ENCODE data around the gene TGFBR3L. TPM values are rescaled to one million over a fixed set of nuclear protein-coding genes. Genes with fewer than 3 reads are reported as not detected.

The TGFBR3L gene
- total and polyA plus RNA-seq, 2 of the 4 experiments (the other 2 are of a cell fraction), result 0.94 TPM; not detected in 1

- H3K9ac ChIP-seq (ENCODE audit: low read depth, low read length), result no peak overlapping the region
- BruUV-seq (replicated peaks), result no TSS peak
- no peaks in the 10 kb centered on the region for H3K9me3 ChIP-seq (ENCODE audit: control insufficient read depth, insufficient read depth, low read length)
- peaks cover 28% of the 10 kb centered on the region for H3K4me1 ChIP-seq (ENCODE audit: control insufficient read depth, insufficient read depth, low read length)
- H2BK20ac ChIP-seq (ENCODE audit: low read depth, low read length), result no peak overlapping the region
- TF ChIP-seq MAZ (IDR thresholded peaks at IDR 0.05; ENCODE audit: borderline replicate concordance, low read depth, low read length) (no peak), RAD21 (IDR thresholded peaks at IDR 0.05; ENCODE audit: low read length) (no peak), MXI1 (IDR thresholded peaks at IDR 0.05; ENCODE audit: borderline replicate concordance, low read depth, low read length) (no peak), CHD1 (IDR thresholded peaks at IDR 0.05; ENCODE audit: low read depth, low read length) (no peak), BHLHE40 (IDR thresholded peaks at IDR 0.05; ENCODE audit: low read depth, low read length) (no peak)
- TF ChIP-seq, protein P1, sequence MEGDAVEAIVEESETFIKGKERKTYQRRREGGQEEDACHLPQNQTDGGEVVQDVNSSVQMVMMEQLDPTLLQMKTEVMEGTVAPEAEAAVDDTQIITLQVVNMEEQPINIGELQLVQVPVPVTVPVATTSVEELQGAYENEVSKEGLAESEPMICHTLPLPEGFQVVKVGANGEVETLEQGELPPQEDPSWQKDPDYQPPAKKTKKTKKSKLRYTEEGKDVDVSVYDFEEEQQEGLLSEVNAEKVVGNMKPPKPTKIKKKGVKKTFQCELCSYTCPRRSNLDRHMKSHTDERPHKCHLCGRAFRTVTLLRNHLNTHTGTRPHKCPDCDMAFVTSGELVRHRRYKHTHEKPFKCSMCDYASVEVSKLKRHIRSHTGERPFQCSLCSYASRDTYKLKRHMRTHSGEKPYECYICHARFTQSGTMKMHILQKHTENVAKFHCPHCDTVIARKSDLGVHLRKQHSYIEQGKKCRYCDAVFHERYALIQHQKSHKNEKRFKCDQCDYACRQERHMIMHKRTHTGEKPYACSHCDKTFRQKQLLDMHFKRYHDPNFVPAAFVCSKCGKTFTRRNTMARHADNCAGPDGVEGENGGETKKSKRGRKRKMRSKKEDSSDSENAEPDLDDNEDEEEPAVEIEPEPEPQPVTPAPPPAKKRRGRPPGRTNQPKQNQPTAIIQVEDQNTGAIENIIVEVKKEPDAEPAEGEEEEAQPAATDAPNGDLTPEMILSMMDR (conservative IDR thresholded peaks at IDR 0.05; ENCODE audit: low read depth, low read length), result no peak
- dilution Hi-C loops (cut with HindIII; ENCODE audit: low sequenced_read_pairs, unreplicated experiment) (no loop called here), in situ Hi-C loops (cut with MboI; ENCODE audit: low sequenced_read_pairs) (no loop called here), intact Hi-C loops (cut with micrococcal nuclease) (no loop called here)
- H2BK120ac ChIP-seq (ENCODE audit: low read depth, low read length), result no peak overlapping the region
- no peak overlapping the region for H3K27ac ChIP-seq (ENCODE audit: insufficient read depth, low read length)
- peaks cover 2 to 33% of the 10 kb centered on the region in 2 experiments; a peak in 2 of 4 replicates for H3K79me1 ChIP-seq (ENCODE audit: low read depth in 1 of 2, low read length in 2 of 2)
- POLR2A ChIA-PET (ENCODE audit: unreplicated experiment), result no interaction called here
- peaks cover 18% of the 10 kb centered on the region for H3K9me1 ChIP-seq (ENCODE audit: insufficient read depth, low read length)
- no peak overlapping the region for H4K5ac ChIP-seq (ENCODE audit: low read depth, low read length)
- CTCF ChIA-PET, result no interaction called here
- H3K27me3 ChIP-seq (ENCODE audit: control insufficient read depth, insufficient read depth, low read length), result no peaks in the 10 kb centered on the region
- ATAC-seq (ENCODE audit: low read depth) (no peak), DNase-seq (no peak)
- no peak overlapping the region for H2BK15ac ChIP-seq (ENCODE audit: low read depth, low read length)
- H4K8ac ChIP-seq (ENCODE audit: low read depth in 2 of 2, low read length in 2 of 2), result no peak overlapping the region
- H3K56ac ChIP-seq (ENCODE audit: extremely low read depth, insufficient read depth, low read length), result no peak overlapping the region
- no peak overlapping the region for H3K4me2 ChIP-seq (ENCODE audit: low read depth, low read length)
- H3K23ac ChIP-seq (ENCODE audit: low read depth, low read length), result no peak overlapping the region
- peak overlapping the region; percentile 45 for H2AK9ac ChIP-seq (replicated peaks; ENCODE audit: low read depth, low read length, poor library complexity)
- no peak overlapping the region for H3K4ac ChIP-seq (ENCODE audit: low read depth, low read length)
- H2AK5ac ChIP-seq (ENCODE audit: low read depth, low read length), result no peak overlapping the region
- WGBS, 2 experiments (ENCODE audit: extremely low coverage in 2 of 2, insufficient read length in 1 of 2), result 94% methylated on average over 12 of the region's 12 CpGs; no CpG with 5 or more reads in 1 of the 2 experiments
- H3K14ac ChIP-seq (replicated peaks; ENCODE audit: low read depth, low read length), result no peak overlapping the region
- no peak overlapping the region for H2BK5ac ChIP-seq (ENCODE audit: low read depth, low read length, poor library complexity, severe bottlenecking)
- H4K20me1 ChIP-seq (ENCODE audit: insufficient read depth, low read length), result peaks cover 23% of the 10 kb centered on the region
- no peak overlapping the region for H3K4me3 ChIP-seq (ENCODE audit: insufficient read depth, low read depth, low read length)
- peaks cover 7% of the 10 kb centered on the region; the same call in 1 of the 2 replicates for H3K36me3 ChIP-seq (ENCODE audit: control insufficient read depth, insufficient read depth, low read length)
- no peak overlapping the region for H3K18ac ChIP-seq (ENCODE audit: low read depth, low read length)
- H2AFZ ChIP-seq (replicated peaks; ENCODE audit: low read length, poor library complexity), result peak overlapping the region; percentile 45
- H4K91ac ChIP-seq (ENCODE audit: insufficient read depth, low read depth, low read length), result no peak overlapping the region
These were observed 9.6 kb downstream of the TGFBR3L start for GRCh38 chr19:7924241-7924640.

All from IMR-90 (cell line).